NOMO-1 treated with DMSO at 0.1 percent for 48 hours (cell line): ENCODE measurements around the gene DIPK1C.

Source experiments
- DNase-seq: peaks from one replicate; lab custom pipeline; 2025; ENCODE audit not compliant: unreplicated experiment; lab: John Stamatoyannopoulos, UW

Gene DIPK1C

DNA sequence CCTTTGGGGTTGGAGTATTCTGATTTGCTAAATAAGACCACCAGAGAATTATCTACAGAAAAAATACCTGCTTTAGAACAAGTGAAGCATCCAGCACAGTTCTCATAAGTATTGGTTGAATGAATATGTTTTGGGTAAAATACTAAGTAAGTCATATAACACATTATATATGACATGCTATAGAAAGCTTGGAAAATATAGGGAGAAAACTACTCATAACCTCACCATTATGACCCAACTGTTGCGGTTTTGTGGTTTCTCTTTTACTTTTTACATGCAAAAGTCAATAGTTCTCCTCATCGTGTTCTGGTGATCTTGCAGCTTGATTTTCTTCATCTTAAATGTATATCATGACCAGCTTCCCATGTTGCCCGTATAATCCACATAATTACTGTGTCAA is 66.2 kb downstream of the DIPK1C start:
- DNase-seq = peak; percentile 72

DNA sequence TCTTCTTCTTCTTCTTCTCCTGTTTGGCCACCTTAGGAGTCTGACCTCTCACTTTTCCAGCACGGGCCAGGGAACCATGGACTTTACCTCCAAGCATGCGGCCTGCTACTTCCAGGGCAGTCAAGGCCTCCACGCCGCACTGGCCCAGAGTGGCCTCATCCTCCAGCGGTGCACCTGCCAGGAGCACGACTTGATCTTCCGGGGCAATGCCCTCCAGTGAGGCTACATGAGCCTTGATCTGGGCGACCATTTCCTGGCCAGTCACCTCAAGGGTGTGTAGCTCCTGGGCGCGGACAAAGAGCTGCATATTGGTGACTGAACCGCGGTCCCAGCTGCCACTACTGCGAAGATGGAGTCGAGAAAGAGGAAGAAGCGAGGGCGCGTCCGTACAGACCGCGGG is 67.1 kb downstream of the DIPK1C start:
- DNase-seq = peak; percentile 78

DNA sequence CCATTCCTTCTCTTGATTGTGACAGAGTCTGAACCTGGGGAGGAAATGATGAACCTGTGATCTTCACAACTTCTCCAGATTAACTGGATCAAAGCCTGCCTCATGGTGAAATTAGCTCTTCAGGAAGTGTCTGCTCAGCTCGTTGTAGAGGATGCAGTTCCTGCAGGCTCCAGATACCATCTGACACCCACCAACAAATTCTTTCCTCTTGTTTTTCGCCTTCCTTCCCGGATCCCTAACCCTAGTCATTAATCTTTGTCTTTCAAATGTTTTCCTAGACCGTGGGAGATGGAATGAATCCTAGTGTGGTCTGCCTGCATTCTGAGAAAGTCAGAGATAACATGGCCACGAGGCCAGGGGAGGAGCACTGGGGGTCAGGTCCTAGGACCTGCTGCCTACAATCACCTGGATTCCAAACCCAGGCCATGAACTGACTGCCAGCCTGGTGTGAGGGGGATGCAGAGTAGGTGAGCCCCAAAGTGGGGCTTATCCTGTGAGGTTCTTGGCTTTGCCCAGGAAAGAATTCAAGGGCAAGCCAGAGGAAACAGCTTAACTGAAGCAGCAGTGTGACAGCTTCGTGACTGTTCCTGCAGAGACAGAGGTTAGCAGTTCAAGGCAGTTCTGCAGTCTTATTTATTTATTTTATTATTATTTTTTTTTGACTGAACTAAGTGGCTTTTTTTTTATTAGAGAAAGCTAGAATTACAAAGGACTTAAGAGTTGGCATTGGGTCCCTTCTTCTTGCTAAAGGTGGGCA is 67.8 kb downstream of the DIPK1C start:
- DNase-seq = no peak

DNA sequence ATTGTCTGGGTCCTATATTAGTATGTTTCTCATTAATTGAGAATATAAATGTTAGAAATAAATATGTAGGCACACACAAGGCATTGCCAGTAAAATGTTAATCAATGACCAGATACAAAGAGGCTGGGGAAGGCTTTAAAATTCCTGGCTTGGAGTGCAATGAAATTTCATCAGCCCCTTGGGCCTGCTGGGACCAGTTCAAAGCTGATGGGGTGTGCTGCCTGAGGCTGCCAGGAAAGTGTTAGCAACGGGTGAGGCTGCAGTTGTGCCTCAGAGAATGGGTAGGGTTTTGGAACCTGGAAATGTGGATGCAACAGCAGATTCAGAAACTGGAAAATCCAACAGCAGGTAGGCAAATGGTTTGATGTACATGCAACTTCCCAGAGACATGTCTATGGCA is 68.9 kb downstream of the DIPK1C start:
- DNase-seq = no peak

DNA sequence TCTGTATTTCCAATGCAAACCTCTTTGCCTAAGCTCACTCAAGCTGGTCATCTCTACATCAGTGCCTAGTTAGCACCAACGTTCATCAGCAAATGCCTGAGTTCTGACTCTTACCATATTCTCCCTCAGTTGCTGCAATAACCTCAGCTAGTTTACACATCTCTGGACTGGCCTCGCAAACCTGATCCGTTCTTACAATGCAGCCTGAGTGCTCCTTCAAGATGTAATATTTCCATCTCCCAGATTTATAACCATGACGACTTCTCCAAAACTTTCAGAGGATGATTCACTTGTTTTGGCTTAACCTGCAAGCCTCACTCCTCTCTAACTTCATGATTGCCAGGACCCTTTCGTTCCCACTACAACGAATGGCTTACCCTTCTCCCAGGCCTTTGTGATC is 69.7 kb downstream of the DIPK1C start:
- DNase-seq = no peak
